Measurements from ENCODE around the gene CAP2. TPM values are rescaled to one million over a fixed set of nuclear protein-coding genes. Genes with fewer than 3 reads are reported as not detected.

The CAP2 gene
- total and polyA plus RNA-seq, 8 donors: 0.61 to 78.8 (median 4.2) TPM

DNA sequence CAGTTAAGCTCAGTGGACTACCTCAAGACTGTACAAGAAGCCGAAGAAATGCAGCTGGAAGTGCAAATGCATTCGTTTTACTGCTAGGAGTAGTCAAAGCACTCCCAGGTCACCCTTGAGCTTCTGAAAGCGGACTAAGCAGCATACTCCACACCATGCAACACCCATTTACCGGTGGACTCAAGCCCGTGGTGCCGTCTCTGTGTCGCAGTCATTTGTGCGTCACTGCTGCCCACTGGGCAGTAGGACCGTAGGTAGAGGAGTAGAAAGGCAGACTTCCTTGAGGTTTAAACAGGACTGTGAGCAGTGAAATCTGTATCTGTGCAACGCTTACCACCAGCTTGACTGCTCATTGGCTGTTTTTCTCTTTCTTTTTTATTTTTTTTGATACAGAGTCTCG is 117.7 kb downstream of the CAP2 start:
- H3K27me3 ChIP-seq: no peaks in the 10 kb centered on the region
- no peak overlapping the region for H3K27ac ChIP-seq
- 94 to 96% (median 95%) methylated on average over 11 of the region's 11 CpGs for WGBS, 5 donors
- no peaks in the 10 kb centered on the region for H3K9me3 ChIP-seq
- H3K4me1 ChIP-seq: no peaks in the 10 kb centered on the region
- no peak for DNase-seq
- no peak overlapping the region for H3K4me3 ChIP-seq
- intact Hi-C loops (cut with DNase I; ENCODE audit: low total_unique reads): no loop called here
- TF ChIP-seq EP300 (IDR thresholded peaks at IDR 0.05): no peak
- TF ChIP-seq POLR2A (IDR thresholded peaks at IDR 0.05): no peak
- TF ChIP-seq, protein P1, sequence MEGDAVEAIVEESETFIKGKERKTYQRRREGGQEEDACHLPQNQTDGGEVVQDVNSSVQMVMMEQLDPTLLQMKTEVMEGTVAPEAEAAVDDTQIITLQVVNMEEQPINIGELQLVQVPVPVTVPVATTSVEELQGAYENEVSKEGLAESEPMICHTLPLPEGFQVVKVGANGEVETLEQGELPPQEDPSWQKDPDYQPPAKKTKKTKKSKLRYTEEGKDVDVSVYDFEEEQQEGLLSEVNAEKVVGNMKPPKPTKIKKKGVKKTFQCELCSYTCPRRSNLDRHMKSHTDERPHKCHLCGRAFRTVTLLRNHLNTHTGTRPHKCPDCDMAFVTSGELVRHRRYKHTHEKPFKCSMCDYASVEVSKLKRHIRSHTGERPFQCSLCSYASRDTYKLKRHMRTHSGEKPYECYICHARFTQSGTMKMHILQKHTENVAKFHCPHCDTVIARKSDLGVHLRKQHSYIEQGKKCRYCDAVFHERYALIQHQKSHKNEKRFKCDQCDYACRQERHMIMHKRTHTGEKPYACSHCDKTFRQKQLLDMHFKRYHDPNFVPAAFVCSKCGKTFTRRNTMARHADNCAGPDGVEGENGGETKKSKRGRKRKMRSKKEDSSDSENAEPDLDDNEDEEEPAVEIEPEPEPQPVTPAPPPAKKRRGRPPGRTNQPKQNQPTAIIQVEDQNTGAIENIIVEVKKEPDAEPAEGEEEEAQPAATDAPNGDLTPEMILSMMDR (IDR thresholded peaks at IDR 0.05): no peak
- no peak for TF ChIP-seq POLR2AphosphoS5 (IDR thresholded peaks at IDR 0.05)
- peaks cover 0 to 10% (median 0%) of the 10 kb centered on the region in 4 donors for H3K36me3 ChIP-seq

DNA sequence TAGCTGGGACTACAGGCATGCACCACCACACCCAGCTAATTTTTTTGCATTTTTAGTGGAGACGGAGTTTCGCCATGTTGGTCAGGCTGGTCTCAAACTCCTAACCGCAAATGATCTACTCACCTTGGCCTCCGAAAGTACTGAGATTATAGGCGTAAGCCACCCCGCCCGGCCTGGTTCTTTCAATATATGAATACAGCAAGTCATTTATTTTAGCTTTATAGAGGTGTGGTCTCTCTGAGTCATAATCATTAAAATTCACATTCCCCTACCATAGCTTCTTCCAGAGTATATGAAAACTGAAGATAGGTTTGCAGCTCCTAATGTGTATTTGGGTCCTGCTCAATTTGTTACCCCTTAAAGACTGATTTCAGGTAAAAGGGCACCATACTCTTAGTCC is 118.2 kb downstream of the CAP2 start:
- no peak for TF ChIP-seq EP300 (IDR thresholded peaks at IDR 0.05)
- TF ChIP-seq, protein P1 (IDR thresholded peaks at IDR 0.05): no peak
- no peak for TF ChIP-seq POLR2AphosphoS5 (IDR thresholded peaks at IDR 0.05)
- no peak for TF ChIP-seq POLR2A (IDR thresholded peaks at IDR 0.05)
- Histone ChIP-seq H3K27ac (no peak overlapping the region), H3K4me1 (no peaks in the 10 kb centered on the region), H3K9me3 (no peaks in the 10 kb centered on the region), H3K4me3 (no peak overlapping the region), H3K36me3 (peaks cover 0 to 10% (median 0%) of the 10 kb centered on the region in 4 donors), H3K27me3 (no peaks in the 10 kb centered on the region)
- intact Hi-C loops (cut with DNase I; ENCODE audit: low total_unique reads): no loop called here
- WGBS, 5 donors: 91 to 97% (median 95%) methylated on average over 7 of the region's 7 CpGs
- DNase-seq: no peak

DNA sequence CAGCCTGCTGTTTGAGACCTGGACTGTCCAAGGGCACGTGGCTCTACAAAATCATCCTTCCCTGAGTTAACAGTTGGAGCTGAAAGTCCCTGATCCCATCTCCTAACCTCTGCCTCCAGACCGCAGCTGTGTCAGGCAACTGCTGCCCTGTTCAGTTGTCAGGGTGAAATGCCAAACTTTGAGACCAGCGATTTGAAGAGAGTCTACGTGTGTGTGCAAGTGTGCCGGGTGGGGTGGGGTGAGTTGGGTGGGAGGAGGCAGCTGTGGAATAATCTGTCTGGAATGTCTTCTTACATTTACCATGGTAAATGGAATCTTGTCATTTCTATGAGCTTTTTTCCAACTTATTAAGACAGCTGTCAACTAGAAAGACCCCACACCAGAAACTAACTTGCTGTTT is 125.7 kb downstream of the CAP2 start:
- Histone ChIP-seq H3K27ac (no peak overlapping the region), H3K9me3 (no peaks in the 10 kb centered on the region), H3K4me1 (no peaks in the 10 kb centered on the region), H3K36me3 (peaks cover 0 to 8% (median 0%) of the 10 kb centered on the region in 4 donors), H3K4me3 (no peak overlapping the region), H3K27me3 (no peaks in the 10 kb centered on the region)
- DNase-seq: no peak
- no peak for TF ChIP-seq EP300 (IDR thresholded peaks at IDR 0.05)
- TF ChIP-seq, protein P1 (IDR thresholded peaks at IDR 0.05): no peak
- no peak for TF ChIP-seq POLR2AphosphoS5 (IDR thresholded peaks at IDR 0.05)
- TF ChIP-seq POLR2A (IDR thresholded peaks at IDR 0.05): no peak
- 69 to 91% (median 78%) methylated on average over 5 of the region's 5 CpGs for WGBS, 5 donors
- intact Hi-C loops (cut with DNase I; ENCODE audit: low total_unique reads): no loop called here

DNA sequence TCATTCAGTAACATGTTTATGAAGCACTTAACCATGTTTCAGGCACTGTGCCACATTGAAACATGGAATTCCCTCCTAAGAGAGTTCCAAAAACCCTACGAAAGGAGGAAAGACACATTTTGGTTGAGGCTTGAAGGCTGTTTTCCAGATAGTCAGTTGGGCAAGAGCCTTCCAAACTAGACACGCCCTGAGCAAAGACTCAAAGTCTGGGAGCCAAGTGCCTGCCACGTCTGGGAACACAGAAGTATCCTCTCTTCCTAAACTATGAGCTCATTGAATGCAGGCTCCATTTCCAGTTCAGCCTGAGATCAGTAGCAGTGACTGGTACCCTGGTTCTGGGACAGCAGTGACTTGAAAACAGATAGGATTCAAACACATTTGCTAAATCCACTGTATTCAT is 132.2 kb downstream of the CAP2 start:
- Histone ChIP-seq H3K27me3 (no peaks in the 10 kb centered on the region), H3K36me3 (no peaks in the 10 kb centered on the region), H3K4me3 (no peak overlapping the region), H3K4me1 (no peaks in the 10 kb centered on the region), H3K9me3 (no peaks in the 10 kb centered on the region), H3K27ac (no peak overlapping the region)
- WGBS, 5 donors: 38 to 72% (median 70%) methylated on average over 3 of the region's 3 CpGs
- TF ChIP-seq POLR2A (IDR thresholded peaks at IDR 0.05): no peak
- intact Hi-C loops (cut with DNase I; ENCODE audit: low total_unique reads): no loop called here
- DNase-seq: no peak

DNA sequence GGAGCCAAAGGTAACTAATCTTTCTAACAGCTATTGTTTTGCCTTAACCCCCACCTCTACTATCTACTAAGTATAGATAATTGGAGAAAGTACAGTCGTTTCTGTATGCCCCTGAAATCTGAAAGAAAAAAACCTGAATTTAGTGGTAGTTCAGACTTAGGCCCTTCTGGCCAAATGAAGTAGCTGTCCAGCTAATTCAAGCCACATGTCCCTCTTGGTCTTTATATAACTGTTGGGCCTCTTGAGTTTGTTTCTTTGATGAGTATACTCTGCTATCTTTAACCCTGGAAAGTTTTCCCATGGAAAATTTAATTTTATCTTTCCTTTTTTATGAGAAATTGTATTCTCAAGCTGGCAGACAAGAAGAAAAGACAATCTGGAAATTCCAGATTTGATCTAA is 133.7 kb downstream of the CAP2 start:
- H3K27ac ChIP-seq: no peak overlapping the region
- no peak for TF ChIP-seq POLR2A (IDR thresholded peaks at IDR 0.05)
- TF ChIP-seq, protein P1 (IDR thresholded peaks at IDR 0.05): no peak
- no peak for TF ChIP-seq POLR2AphosphoS5 (IDR thresholded peaks at IDR 0.05)
- TF ChIP-seq EP300 (IDR thresholded peaks at IDR 0.05): no peak
- 15 to 44% (median 24%) methylated on average over 1 of the region's 1 CpG for WGBS, 5 donors
- H3K4me1 ChIP-seq: no peaks in the 10 kb centered on the region
- no peak overlapping the region for H3K4me3 ChIP-seq
- no peaks in the 10 kb centered on the region for H3K9me3 ChIP-seq
- no peaks in the 10 kb centered on the region for H3K36me3 ChIP-seq
- intact Hi-C loops (cut with DNase I; ENCODE audit: low total_unique reads): no loop called here
- no peaks in the 10 kb centered on the region for H3K27me3 ChIP-seq
- no peak for DNase-seq
